Activated naive CD4-positive, alpha-beta T cell (primary cell): ENCODE data around the gene C14orf132.
"Not testable (repeated sequence)": the region's sequence is repeated elsewhere in the genome, so short reads cannot be mapped to it uniquely, and the experiment has no call there.

Experiments
- DNase-seq, 4 experiments: peaks; one replicate each; lab custom pipeline; 2025; lab: John Stamatoyannopoulos, UW

The C14orf132 gene

GRCh38 chr14:96038920-96039632 is at the start of gene C14orf132:
Gene C14orf132 (plus strand): TSS chr14:96039362. CDS start chr14:96039501, 139 bp downstream.
- DNase-seq: peak in 2 of 4 experiments; percentile 32 to 58

- no peak for DNase-seq
Observed at GRCh38 chr14:95993768-95994592, 45.2 kb upstream of the C14orf132 start.

DNA sequence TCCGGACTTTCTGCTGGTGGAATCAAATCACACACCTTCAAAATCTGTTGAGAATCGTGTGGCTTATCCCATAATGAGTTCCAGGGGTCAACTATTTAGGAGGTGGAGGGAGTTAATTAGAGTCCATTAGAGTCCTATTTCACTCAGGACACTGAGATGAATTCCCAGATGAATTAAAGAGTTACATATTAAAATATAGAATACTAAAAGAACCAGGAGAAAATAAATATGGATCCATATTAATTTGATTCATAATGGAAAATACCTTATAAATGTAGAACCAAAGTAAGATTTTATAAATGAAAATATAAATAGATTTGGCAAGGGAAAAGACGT is 44.6 kb upstream of the C14orf132 start:
- DNase-seq: no peak

DNA sequence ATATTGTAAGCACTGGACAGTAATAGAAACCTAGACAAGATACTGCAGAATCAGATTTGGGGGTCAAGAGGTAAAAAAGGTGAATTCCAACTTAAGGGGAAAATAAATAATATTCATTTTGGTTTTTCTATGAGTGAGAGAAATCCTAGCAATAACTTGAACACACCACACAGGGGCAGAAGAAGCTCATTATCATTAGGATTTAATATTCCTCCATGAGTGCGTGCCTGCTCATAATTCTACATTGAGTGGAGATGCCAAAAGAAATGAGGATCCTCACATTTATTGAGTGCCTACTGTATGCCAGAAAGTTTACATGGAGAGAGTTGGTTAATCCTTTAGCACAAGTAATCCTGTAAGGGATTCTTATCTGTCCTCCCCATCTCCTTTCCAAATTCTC is 40.5 kb upstream of the C14orf132 start:
- no peak for DNase-seq

DNA sequence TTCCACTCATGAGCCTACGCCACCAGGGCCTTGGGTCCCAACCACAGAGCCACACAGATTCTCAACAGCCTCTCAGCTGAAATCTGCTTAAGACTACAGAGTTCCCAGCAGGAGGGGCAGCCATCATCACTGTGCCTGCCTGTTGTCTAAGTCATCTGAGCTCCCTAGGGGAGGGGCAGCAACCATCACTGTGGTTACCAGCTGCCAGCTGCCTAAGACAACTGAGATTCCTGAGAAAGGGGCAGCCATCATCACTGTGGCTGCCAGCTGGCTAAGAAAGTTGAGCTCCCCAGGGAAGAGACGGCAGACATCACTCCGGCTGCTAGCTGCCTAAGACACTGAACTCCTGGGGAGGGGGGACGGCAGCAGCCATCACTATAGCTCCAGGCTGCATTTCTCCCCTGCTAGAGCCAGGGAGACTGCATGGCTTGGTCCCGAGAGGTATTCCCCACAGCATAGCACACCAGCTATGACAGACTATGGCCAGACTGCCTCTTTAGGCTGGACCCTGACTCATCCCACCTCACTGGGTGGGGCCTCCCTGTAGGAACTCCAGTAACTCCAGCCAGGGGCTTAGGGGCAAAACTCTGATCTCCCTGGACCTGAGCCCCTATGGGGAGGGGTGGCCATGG is 37.2 kb upstream of the C14orf132 start:
- DNase-seq: no peak

GRCh38 chr14:96002498-96002884 is 36.7 kb upstream of the C14orf132 start:
- no peak for DNase-seq

DNA sequence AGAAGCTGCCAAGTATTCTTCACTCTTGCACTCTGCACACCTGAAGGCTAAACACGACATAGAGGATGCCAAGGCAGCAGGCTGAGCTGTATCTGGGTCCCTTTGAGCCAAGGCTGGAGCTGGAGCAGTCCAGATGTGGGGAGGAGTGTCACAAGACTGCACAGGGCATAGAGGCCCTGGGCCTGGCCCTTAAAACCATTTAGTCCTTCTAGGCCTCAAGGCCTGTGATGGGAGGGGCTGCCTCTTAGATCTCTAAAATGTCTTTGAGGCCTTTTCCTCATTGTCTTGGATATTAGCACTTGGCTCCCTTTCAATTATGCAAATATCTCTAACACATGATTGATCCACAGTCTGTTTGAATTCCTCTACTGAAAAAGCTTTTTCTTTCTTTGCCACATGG is 28.0 kb upstream of the C14orf132 start:
- DNase-seq: no peak

GRCh38 chr14:96011607-96012006 is 27.6 kb upstream of the C14orf132 start:
- DNase-seq: no peak

DNA sequence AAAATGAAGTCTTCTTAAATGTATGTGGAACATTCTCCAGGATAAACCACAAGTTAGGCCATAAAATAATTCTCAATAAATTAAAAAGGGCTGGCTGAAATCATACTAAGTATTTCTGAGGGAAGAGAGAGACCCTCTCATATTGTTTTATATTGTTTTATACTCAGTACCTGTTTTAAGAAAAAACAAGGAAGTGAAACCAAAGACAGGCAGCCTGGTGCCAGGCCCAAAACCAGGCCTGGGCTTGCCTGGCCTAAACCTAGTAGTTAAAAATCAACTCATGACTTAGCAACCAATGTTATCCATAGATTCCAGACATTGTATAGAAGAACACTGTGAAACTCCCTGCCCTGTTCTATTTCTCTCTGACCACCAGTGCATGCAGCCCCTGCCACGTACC is 26.4 kb upstream of the C14orf132 start:
- not testable (repeated sequence) for DNase-seq

- DNase-seq: no peak
Observed at GRCh38 chr14:96014176-96014575, 25.0 kb upstream of the C14orf132 start.

GRCh38 chr14:96016501-96017160 is 22.5 kb upstream of the C14orf132 start:
- DNase-seq: no peak

- no peak for DNase-seq
Observed at GRCh38 chr14:96017882-96018281, 21.3 kb upstream of the C14orf132 start.

GRCh38 chr14:96027431-96028355 is 11.5 kb upstream of the C14orf132 start:
- no peak for DNase-seq

DNA sequence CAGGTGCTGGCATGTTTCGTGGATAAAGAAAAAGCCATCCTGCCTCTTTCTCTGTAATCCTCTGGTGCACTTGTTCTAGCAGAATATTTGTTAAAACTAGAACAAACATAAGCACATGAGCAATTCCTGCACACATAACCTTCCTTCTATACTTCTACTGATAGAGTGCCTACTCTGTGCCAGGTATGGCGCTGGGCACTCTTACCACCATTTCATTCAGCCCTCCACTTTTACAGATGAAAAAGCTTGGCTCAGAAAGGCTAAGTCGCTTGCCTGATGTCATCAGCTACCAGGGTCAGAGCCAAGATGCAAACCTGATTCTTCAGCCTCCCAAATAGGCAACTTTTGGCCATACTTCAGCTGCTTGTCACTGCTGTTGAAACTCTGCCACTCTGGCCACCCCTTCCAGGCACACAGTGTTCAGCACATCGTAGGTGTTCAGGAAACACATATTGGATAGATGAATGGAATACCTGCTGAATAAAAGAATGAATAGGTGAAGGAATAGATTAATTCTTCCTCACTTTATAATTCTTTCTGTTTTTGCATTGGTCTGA is 10.0 kb upstream of the C14orf132 start:
- DNase-seq: no peak

GRCh38 chr14:96030108-96030760 is 8.9 kb upstream of the C14orf132 start:
- no peak for DNase-seq

GRCh38 chr14:96031691-96032090 is 7.5 kb upstream of the C14orf132 start:
- no peak for DNase-seq

DNA sequence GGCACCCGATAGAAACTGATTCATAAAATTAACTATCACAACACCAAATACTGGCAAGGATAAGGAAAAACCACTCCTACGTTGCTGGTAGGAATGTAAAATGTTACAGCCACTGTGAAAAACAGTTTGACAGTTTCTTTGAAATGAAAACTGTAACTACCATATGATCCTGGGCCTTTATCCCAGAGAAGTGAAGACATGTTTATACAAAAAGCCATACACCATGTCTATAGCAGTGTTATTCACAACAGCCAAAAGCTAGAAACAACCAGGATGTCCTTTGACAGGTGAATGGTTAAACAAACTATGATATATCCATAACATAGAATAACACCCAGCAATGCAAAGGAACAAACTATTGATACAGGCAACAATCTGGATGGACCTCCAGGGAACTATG is 3.7 kb upstream of the C14orf132 start:
- no peak for DNase-seq

DNA sequence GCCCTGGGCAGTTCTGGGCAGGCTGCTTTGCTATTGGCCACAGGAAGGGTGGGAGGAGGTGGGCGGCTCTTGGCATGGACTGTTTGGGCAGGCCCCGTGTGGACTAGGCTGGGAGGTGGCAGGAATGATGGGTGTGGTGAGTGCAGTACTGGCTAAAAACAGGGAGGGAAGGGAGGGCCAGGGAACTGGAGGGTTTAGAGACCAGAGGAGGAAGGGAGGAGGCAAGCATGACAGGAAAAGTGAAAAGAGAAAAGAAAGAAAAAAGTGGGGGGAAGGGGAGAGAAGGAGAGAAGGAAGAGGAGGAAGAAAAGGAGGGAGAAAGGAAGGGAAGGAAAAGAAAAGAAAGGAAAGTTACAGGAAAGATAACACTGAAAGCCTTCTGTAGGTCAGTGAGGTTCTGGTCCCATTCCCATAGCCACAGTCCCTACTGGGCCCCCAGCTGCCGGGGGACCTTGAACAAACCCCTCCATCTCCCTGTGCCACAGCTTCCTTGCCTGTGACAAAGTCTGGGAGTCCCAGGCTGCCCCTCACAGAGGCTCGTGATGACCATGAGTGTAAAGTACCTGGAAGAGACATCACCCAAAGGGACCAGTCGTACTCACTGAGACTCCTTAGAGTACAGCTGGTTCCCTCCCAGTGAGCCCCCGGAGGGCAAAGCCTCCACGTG is 1.1 kb upstream of the C14orf132 start:
- no peak for DNase-seq

DNA sequence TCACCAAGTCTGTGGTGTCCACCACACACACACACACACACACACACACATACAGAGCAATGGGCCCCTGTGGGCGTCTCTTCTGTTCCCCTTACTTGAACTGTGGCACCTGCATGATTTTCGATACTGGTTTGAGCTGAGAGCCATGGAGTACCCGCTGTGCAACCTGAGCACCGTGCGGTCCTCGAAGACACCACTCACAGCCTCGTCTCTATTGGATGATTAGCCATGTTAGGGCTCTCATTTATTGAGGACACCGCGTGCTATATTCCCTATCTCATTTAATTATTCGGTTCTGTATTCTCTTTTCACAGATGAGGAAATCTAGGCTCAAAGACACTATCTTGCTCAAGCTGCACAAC is 623 bp upstream of the C14orf132 start:
- no peak for DNase-seq
